Liver (tissue), 9 donors: ENCODE measurements around the gene F7. TPM values are rescaled to one million over a fixed set of nuclear protein-coding genes. Genes with fewer than 3 reads are reported as not detected.

Experiments used
- DNase-seq: peaks from one replicate; pipeline ENCODE4 v3.0.0-alpha.2; 2017; ENCODE audit warnings: low spot score
- H3K27ac ChIP-seq, 2 donors: one replicate each; pipeline ENCODE4 v1.7.0; 2013; ENCODE audit warnings: inconsistent platforms in 2 of 2, low read length in 2 of 2, control low read depth in 1 of 2, low read depth in 1 of 2, mild to moderate bottlenecking in 1 of 2
- H3K27me3 ChIP-seq, 4 donors: one replicate each; pipeline versions ENCODE4 v1.6.1 to v1.7.0; 2013; ENCODE audit warnings: low read length in 3 of 4, inconsistent platforms in 1 of 4, mild to moderate bottlenecking in 1 of 4, moderate library complexity in 1 of 4; ENCODE audit not compliant: control insufficient read depth in 4 of 4, insufficient read depth in 4 of 4
- H3K36me3 ChIP-seq, 4 donors: one replicate each; pipeline versions ENCODE4 v1.6.1 to v1.7.0; 2013; ENCODE audit warnings: low read length in 3 of 4, mild to moderate bottlenecking in 3 of 4, low read depth in 1 of 4, moderate library complexity in 1 of 4; ENCODE audit not compliant: control insufficient read depth in 4 of 4, insufficient read depth in 3 of 4
- H3K4me1 ChIP-seq, 4 donors: one replicate each; pipeline versions ENCODE4 v1.6.1 to v1.7.0; 2013; ENCODE audit warnings: low read length in 3 of 4, mild to moderate bottlenecking in 3 of 4, moderate library complexity in 1 of 4; ENCODE audit not compliant: control insufficient read depth in 4 of 4, insufficient read depth in 4 of 4
- H3K4me3 ChIP-seq, 3 donors: one replicate each; pipeline versions ENCODE4 v1.6.1 to v1.7.0; 2013; ENCODE audit warnings: low read length in 3 of 3, control low read depth in 1 of 3, low read depth in 1 of 3, mild to moderate bottlenecking in 1 of 3
- H3K9ac ChIP-seq, 2 donors: one replicate each; pipeline ENCODE4 v1.7.0; 2013; ENCODE audit warnings: low read length in 2 of 2, mild to moderate bottlenecking in 2 of 2, moderate library complexity in 2 of 2, control low read depth in 1 of 2, low read depth in 1 of 2
- H3K9me3 ChIP-seq, 4 donors: one replicate each; pipeline versions ENCODE4 v1.6.1 to v1.7.0; 2013; ENCODE audit warnings: low read length in 3 of 4; ENCODE audit not compliant: control insufficient read depth in 4 of 4
- EGR1 ChIP-seq, 2 donors: IDR thresholded peaks; 2 replicates each; pipeline ENCODE4 v1.6.1; 2016 to 2018; ENCODE audit warnings: antibody characterized with exemption in 2 of 2, low read depth in 2 of 2
- FOXA1 ChIP-seq: IDR thresholded peaks from 2 replicates; pipeline ENCODE4 v1.6.1; 2016; ENCODE audit warnings: antibody characterized with exemption
- GABPA ChIP-seq, 2 donors: IDR thresholded peaks in 1 of 2; conservative IDR thresholded peaks in 1 of 2; 2 replicates each; pipeline ENCODE4 v1.6.1; 2016; ENCODE audit warnings: antibody characterized with exemption in 2 of 2, mild to moderate bottlenecking in 1 of 2, moderate library complexity in 1 of 2
- HNF4A ChIP-seq, 2 donors: conservative IDR thresholded peaks; 2 replicates each; pipeline ENCODE4 v1.6.1; 2016; ENCODE audit warnings: antibody characterized with exemption in 2 of 2, mild to moderate bottlenecking in 2 of 2
- JUND ChIP-seq, 2 donors: IDR thresholded peaks; 2 replicates each; pipeline ENCODE4 v1.6.1; 2016; ENCODE audit warnings: antibody characterized with exemption in 2 of 2
- RAD21 ChIP-seq, 2 donors: IDR thresholded peaks; 2 replicates each; pipeline ENCODE4 v1.6.1; 2016; ENCODE audit warnings: antibody characterized with exemption in 2 of 2, mild to moderate bottlenecking in 2 of 2
- SP1 ChIP-seq: IDR thresholded peaks from 2 replicates; pipeline ENCODE4 v1.6.1; 2018; ENCODE audit warnings: antibody characterized with exemption, mild to moderate bottlenecking
- YY1 ChIP-seq: IDR thresholded peaks from 2 replicates; pipeline ENCODE4 v1.6.1; 2016; ENCODE audit warnings: antibody characterized with exemption, mild to moderate bottlenecking
- WGBS: extraction: QIAGEN DNeasy Blood & Tissue Kit; methylation state at CpG from one replicate; pipeline ENCODE4 v1.1.7; 2013; 5-methylcytosine and 5-hydroxymethylcytosine counted together
- polyA plus RNA-seq, 2 donors: library from polyadenylated mRNA; stranded (reverse) in 1 of 2; unstranded in 1 of 2; fragments of 200-250 nt in 1 of 2; fragments of >200 nt in 1 of 2; fragmentation: Nextera tagmentation in 1 of 2; extraction: Ambion mirVana in 1 of 2; gene quantifications; one replicate each; pipeline versions ENCODE4 v1.2.1 to v1.2.3, GENCODE V29; 2013 to 2015
- total RNA-seq, 2 donors: library from RNA; depleted of rRNA; stranded (reverse); fragments of >200 nt; gene quantifications; one replicate each; pipeline ENCODE4 v1.2.3, GENCODE V29; 2014
- TF ChIP-seq, protein P1 (sequence below): IDR thresholded peaks from 2 replicates; pipeline ENCODE4 v1.6.1; 2016; ENCODE audit warnings: antibody characterized with exemption
- TF ChIP-seq, protein P2 (sequence below): IDR thresholded peaks from 2 replicates; pipeline ENCODE4 v1.6.1; 2016; ENCODE audit warnings: antibody characterized with exemption
- TF ChIP-seq, protein P3 (sequence below): fragments of 150-350 bp; IDR thresholded peaks from 2 replicates; pipeline ENCODE4 v1.5.1; 2017; ENCODE audit warnings: improper control_type of control experiment, low read depth, low read length; ENCODE audit not compliant: missing input control
- TF ChIP-seq, protein P4 (sequence below): IDR thresholded peaks from 2 replicates; pipeline ENCODE4 v1.6.1; 2016; ENCODE audit warnings: antibody characterized with exemption, mild to moderate bottlenecking
- donor health status: healthy.
- donor health status: healthy.
- donor health status: healthy.
- donor health status: healthy.
- donor health status: healthy.

Gene F7
- total and polyA plus RNA-seq, 4 donors: 46.6 to 92.6 (median 66.2) TPM

DNA sequence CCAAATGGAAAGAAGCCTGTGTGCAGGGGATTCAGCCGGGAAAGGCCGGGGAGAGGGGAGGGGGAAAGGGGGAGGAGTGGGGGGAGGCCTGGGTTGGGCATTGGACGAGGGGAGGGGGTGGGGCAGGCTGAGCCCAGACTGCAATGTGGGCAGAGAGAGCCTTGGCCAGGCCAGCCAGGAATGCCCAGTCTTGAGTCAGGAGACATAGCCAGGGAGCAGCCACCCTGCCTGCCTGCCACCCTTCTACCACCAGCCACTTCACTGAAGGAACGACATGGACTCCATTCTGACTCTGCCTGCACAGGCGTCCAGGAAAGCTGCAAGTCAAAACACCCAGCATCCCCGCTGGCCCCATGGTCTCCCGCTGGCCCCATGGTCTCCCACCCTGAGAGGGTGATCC, 53.4 kb downstream of the F7 start (continued):
- TF ChIP-seq, protein P1, sequence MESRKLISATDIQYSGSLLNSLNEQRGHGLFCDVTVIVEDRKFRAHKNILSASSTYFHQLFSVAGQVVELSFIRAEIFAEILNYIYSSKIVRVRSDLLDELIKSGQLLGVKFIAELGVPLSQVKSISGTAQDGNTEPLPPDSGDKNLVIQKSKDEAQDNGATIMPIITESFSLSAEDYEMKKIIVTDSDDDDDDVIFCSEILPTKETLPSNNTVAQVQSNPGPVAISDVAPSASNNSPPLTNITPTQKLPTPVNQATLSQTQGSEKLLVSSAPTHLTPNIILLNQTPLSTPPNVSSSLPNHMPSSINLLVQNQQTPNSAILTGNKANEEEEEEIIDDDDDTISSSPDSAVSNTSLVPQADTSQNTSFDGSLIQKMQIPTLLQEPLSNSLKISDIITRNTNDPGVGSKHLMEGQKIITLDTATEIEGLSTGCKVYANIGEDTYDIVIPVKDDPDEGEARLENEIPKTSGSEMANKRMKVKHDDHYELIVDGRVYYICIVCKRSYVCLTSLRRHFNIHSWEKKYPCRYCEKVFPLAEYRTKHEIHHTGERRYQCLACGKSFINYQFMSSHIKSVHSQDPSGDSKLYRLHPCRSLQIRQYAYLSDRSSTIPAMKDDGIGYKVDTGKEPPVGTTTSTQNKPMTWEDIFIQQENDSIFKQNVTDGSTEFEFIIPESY: no peak
- TF ChIP-seq, protein P2, sequence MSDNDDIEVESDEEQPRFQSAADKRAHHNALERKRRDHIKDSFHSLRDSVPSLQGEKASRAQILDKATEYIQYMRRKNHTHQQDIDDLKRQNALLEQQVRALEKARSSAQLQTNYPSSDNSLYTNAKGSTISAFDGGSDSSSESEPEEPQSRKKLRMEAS: no peak
- no peak for TF ChIP-seq GABPA (IDR thresholded peaks at IDR 0.05 in 1 of 2, conservative IDR thresholded peaks at IDR 0.05 in 1 of 2)
- no peak for TF ChIP-seq HNF4A (conservative IDR thresholded peaks at IDR 0.05)
- no peak for TF ChIP-seq EGR1 (IDR thresholded peaks at IDR 0.05; ENCODE audit: low read depth in 2 of 2)
- TF ChIP-seq FOXA1: no peak
- no peak for TF ChIP-seq SP1

DNA sequence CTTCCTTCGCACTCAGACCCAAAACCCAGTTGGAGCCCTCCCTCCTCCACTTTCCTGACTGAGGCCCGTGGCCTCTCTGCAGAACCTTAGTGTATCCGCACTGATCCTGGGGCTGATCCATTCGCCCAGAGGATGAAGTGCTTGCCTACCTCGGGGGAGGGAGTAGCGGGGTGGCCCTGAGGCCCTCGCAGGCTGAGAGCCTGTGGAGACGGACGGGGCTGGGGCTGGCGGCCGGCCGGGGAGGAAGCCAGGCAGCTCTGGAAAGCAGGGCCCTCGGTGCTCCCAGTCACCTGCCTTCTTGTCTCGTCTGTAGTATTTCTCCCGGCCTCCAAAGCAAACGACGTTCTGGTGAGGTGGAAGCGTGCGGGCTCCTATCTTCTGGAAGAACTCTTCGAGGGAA, 54.1 kb downstream of the F7 start:
- Histone ChIP-seq H3K4me1 (peaks cover 0 to 31% (median 18%) of the 10 kb centered on the region in 4 donors), H3K27ac (peak overlapping the region; percentile 89 to 97), H3K36me3 (peaks cover 0 to 5% (median 2%) of the 10 kb centered on the region in 4 donors), H3K9me3 (no peaks in the 10 kb centered on the region), H3K4me3 (peak overlapping the region; percentile 35 to 62 (median 50)), H3K9ac (peak overlapping the region in 1 of 2 donors; percentile 66), H3K27me3 (no peaks in the 10 kb centered on the region)
- DNase-seq: no peak
- whole genome bisulfite sequencing: 61% methylated on average over 20 of the region's 20 CpGs
- TF ChIP-seq SP1 (no peak), RAD21 (IDR thresholded peaks at IDR 0.05) (no peak), HNF4A (conservative IDR thresholded peaks at IDR 0.05) (no peak), JUND (IDR thresholded peaks at IDR 0.05) (no peak), FOXA1 (no peak), YY1 (no peak)
- TF ChIP-seq, protein P1: no peak
- TF ChIP-seq, protein P2: no peak
- TF ChIP-seq, protein P3, sequence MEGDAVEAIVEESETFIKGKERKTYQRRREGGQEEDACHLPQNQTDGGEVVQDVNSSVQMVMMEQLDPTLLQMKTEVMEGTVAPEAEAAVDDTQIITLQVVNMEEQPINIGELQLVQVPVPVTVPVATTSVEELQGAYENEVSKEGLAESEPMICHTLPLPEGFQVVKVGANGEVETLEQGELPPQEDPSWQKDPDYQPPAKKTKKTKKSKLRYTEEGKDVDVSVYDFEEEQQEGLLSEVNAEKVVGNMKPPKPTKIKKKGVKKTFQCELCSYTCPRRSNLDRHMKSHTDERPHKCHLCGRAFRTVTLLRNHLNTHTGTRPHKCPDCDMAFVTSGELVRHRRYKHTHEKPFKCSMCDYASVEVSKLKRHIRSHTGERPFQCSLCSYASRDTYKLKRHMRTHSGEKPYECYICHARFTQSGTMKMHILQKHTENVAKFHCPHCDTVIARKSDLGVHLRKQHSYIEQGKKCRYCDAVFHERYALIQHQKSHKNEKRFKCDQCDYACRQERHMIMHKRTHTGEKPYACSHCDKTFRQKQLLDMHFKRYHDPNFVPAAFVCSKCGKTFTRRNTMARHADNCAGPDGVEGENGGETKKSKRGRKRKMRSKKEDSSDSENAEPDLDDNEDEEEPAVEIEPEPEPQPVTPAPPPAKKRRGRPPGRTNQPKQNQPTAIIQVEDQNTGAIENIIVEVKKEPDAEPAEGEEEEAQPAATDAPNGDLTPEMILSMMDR: no peak

DNA sequence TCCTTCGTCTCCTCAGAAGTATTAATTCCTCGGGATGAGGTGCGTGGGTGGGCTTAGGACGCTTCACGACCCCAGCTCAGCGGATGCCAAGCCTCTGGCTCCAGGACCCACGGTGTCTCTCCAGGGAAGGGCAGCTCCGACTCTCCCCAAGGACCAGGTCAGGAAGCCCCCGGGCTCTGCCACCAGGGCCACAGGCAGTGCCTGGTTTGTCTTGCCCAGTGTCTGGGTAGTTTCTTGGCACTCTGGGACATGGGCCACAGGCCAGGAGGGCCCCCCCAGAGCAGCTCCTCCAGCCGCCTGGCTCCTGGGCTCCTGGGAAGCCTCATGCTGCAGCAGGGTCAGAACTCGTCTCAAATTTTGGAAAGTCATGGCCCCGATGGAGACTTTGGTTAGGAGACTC, 55.4 kb downstream of the F7 start:
- TF ChIP-seq, protein P4, sequence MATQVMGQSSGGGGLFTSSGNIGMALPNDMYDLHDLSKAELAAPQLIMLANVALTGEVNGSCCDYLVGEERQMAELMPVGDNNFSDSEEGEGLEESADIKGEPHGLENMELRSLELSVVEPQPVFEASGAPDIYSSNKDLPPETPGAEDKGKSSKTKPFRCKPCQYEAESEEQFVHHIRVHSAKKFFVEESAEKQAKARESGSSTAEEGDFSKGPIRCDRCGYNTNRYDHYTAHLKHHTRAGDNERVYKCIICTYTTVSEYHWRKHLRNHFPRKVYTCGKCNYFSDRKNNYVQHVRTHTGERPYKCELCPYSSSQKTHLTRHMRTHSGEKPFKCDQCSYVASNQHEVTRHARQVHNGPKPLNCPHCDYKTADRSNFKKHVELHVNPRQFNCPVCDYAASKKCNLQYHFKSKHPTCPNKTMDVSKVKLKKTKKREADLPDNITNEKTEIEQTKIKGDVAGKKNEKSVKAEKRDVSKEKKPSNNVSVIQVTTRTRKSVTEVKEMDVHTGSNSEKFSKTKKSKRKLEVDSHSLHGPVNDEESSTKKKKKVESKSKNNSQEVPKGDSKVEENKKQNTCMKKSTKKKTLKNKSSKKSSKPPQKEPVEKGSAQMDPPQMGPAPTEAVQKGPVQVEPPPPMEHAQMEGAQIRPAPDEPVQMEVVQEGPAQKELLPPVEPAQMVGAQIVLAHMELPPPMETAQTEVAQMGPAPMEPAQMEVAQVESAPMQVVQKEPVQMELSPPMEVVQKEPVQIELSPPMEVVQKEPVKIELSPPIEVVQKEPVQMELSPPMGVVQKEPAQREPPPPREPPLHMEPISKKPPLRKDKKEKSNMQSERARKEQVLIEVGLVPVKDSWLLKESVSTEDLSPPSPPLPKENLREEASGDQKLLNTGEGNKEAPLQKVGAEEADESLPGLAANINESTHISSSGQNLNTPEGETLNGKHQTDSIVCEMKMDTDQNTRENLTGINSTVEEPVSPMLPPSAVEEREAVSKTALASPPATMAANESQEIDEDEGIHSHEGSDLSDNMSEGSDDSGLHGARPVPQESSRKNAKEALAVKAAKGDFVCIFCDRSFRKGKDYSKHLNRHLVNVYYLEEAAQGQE: no peak
- H3K27me3 ChIP-seq: no peaks in the 10 kb centered on the region
- no peak overlapping the region for H3K9ac ChIP-seq
- H3K9me3 ChIP-seq: no peaks in the 10 kb centered on the region
- H3K4me1 ChIP-seq: peaks cover 0 to 30% (median 17%) of the 10 kb centered on the region in 4 donors
- WGBS: 82% methylated on average over 12 of the region's 12 CpGs
- no peak overlapping the region for H3K4me3 ChIP-seq
- DNase-seq: no peak
- peaks cover 0 to 8% (median 3%) of the 10 kb centered on the region in 4 donors for H3K36me3 ChIP-seq
- no peak overlapping the region for H3K27ac ChIP-seq
